HFF-Myc (cell line): ENCODE measurements around the gene POLN.

Experiments used
- DNase-seq: peaks from one replicate; pipeline ENCODE4 v3.0.0-alpha.2; 2011; ENCODE audit warnings: low read depth; ENCODE audit errors: extremely low read depth
- H3K4me3 ChIP-seq: replicated peaks from 2 replicates; pipeline ENCODE4 v1.5.1; 2011; ENCODE audit warnings: low read depth, mild to moderate bottlenecking, control low read depth, low read length
- CTCF ChIP-seq: IDR thresholded peaks from 2 replicates; pipeline ENCODE4 v1.5.1; 2012; ENCODE audit warnings: mild to moderate bottlenecking, low read depth, low read length, control low read depth; ENCODE audit errors: missing control alignments

POLN gene

DNA sequence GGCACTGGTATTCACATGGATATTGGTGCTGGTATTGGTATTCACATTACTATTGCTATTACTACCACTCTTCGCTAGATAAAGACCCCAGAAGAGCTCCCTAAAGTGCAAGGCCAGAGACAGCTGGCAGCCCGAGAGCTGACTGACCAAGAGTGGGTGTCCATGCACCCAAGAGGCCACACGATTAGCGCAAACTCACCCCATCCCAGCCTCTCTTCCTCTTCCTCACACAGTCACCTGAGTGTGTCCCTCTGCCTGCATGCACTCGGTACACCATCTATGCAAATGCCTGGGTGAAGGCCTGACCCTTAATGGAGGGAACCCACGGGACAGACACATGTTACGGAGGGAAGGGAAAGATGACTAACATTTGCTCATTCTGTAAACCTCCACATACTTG lies 86.7 kb downstream of the POLN start:
- no peak for TF ChIP-seq CTCF
- DNase-seq: no peak
- no peak overlapping the region for H3K4me3 ChIP-seq

- no peak for DNase-seq
- no peak overlapping the region for H3K4me3 ChIP-seq
- no peak for TF ChIP-seq CTCF
Observed at GRCh38 chr4:2154215-2154740, 87.6 kb downstream of the POLN start.

DNA sequence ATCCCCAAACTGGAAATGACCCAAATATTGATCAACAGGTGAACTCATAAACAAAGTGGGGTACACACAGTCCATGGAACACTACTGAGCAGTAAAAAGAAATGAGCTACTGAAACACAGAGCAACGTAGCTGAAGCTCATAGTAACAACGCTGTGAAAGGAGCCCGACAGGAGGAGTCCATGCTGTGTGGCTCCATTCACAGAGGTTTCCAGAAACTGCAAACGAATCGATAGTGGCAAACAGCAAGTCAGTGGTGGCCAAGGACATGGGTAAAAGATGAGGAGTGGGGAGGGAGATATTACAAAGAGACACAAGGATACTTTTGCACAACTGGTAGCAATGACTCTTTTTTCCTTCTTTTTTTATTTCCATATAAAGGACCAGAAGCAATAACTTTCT lies 90.4 kb downstream of the POLN start:
- DNase-seq: no peak
- TF ChIP-seq CTCF: no peak
- H3K4me3 ChIP-seq: no peak overlapping the region

DNA sequence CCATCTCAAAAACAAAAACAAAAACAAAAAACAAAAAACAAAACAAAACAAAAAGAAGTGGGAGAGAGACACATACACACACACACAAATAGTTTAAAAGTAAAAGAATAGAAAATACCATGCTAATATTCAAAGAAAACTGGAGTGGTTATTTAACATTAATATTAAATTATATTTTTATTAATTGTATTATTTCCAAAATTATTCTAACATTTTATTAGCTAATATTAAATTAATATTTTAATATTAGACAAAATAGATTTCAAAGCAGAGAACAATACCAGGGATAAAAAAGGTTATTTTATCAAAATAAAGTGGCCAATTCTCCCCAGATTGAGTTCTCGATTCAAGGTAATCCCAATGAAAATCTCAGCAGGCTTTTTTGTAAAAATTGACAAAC lies 91.8 kb downstream of the POLN start:
- no peak for DNase-seq
- no peak for TF ChIP-seq CTCF
- H3K4me3 ChIP-seq: no peak overlapping the region

DNA sequence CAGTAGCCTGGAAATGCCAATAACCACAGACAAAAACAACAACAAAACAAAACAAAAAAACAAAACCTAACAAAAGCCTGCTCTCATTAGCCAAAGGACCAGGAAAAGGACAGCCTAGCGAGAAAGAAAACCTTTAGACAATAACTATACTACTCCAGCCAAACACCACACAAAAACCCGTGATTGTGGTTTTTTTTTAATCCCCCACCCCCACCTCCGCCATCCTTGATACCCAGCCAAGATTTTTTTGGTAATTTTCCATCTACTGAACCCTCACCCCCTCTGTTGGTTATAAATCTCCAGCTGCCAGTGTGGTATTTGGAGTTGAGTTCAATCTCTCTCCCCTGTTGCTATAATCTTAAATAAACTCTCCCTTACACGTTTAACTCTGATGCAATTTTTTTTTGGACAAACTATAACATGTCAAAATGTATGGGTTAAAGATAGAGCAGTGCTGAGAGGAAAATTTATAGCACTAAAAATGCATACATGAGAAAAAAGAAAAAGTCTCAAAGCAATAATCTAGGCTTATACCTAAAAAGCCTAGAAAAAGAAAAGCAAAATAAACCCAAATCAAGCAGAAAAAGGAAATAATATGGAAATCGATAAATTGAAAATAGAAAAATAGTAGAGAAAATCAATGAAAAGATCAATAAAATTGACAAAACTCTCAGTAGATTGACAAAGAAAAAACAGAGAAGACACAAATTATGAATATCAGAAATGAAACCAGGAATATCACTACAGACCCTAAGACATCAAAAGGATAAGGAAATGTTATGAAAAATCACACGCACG lies 99.1 kb downstream of the POLN start:
- DNase-seq: no peak
- no peak for TF ChIP-seq CTCF
- no peak overlapping the region for H3K4me3 ChIP-seq

DNA sequence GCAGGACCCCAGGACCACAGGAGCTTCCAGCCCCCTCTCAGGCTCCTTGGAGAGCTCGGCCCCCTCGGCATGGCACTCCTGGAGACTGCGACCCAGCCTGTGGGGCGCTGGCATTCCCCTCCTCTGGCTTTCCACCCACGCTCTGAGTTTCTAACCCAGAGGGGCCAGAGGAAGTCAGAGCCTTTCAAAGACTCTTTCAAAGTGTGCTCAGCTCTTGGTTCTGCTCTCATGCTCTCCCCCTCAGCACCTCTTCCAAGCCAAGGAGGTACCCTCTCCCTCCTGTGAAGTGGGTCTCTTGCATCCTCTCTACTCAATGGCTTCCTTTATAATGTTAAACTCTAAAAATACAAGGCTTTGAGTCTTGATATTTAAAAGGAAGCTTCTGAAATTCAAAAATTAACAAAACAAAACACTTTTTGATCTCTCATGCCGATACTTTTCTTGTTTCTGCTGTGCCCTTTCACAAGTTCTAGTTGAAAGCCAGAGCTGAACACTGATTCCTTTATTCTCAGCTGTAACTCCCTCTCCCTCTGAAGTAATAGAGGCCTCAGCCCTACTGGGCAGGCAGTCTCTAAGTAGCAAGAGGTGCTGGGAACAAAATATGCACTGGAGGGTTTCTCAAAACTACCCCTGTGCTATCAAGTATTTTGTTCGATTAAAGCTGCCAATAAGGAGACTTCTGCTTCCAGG lies 100.0 kb downstream of the POLN start:
- no peak for DNase-seq
- TF ChIP-seq CTCF: no peak
- no peak overlapping the region for H3K4me3 ChIP-seq
